Psoas muscle (tissue), 8 donors: Measurements from ENCODE around the gene TMEM169. TPM values are rescaled to one million over a fixed set of nuclear protein-coding genes. Genes with fewer than 3 reads are reported as not detected.

ENCODE experiments used
- ATAC-seq, 4 donors: fragments of 200-7000 bp; cut with Tn5 transposase; one replicate each; pipeline ENCODE4 v1.9.1; 2020; ENCODE audit warnings: moderate library complexity in 3 of 4, mild to moderate bottlenecking in 2 of 4
- DNase-seq, 2 donors: peaks; one replicate each; pipeline ENCODE4 v3.0.0-alpha.2; 2020
- H3K27ac ChIP-seq: fragments of 200-600 bp; one replicate; pipeline ENCODE4 v1.8.0; 2022
- H3K27me3 ChIP-seq, 3 donors: fragments of 200-600 bp in 1 of 3; one replicate each; pipeline versions ENCODE4 v1.6.1 to v1.8.0; 2013 to 2022; ENCODE audit warnings: low read length in 2 of 3, mild to moderate bottlenecking in 2 of 3, moderate library complexity in 1 of 3; ENCODE audit not compliant: insufficient read depth in 3 of 3
- H3K36me3 ChIP-seq, 2 donors: fragments of 200-600 bp in 1 of 2; one replicate each; pipeline versions ENCODE4 v1.6.1 to v1.8.0; 2013 to 2022; ENCODE audit warnings: low read depth in 1 of 2, mild to moderate bottlenecking in 1 of 2, moderate library complexity in 1 of 2; ENCODE audit not compliant: insufficient read depth in 1 of 2
- H3K4me1 ChIP-seq: fragments of 200-600 bp; one replicate; pipeline ENCODE4 v1.8.0; 2022
- H3K4me3 ChIP-seq: fragments of 200-600 bp; one replicate; pipeline ENCODE4 v1.8.0; 2022; ENCODE audit warnings: mild to moderate bottlenecking
- H3K9me3 ChIP-seq: fragments of 200-600 bp; one replicate; pipeline ENCODE4 v1.8.0; 2022
- CTCF ChIP-seq: fragments of 200-600 bp; IDR thresholded peaks from one replicate; pipeline ENCODE4 v1.8.0; 2022; ENCODE audit warnings: antibody characterized with exemption
- WGBS, 3 donors: extraction: QIAGEN DNeasy Blood & Tissue Kit; methylation state at CpG; one replicate each; pipeline versions ENCODE4 v1.1.6 to v1.1.7; 2013; 5-methylcytosine and 5-hydroxymethylcytosine counted together
- intact Hi-C, 2 donors: fragments of 100-400 bp; cut with DNase I; formaldehyde crosslinking; loops; one replicate each; pipeline versions ENCODE4 v1.11.0 to v1.14.2; 2022
- polyA plus RNA-seq, 3 donors: library from polyadenylated mRNA; stranded (reverse); fragments of 200-250 nt; gene quantifications; one replicate each; pipeline ENCODE4 v1.2.3, GENCODE V29; 2013
- total RNA-seq, 4 donors: library from RNA; stranded (reverse); fragmentation: NEBNext Ultra II Directional in 2 of 4; extraction: Animal tissue kit (Norgen Biotek cat#: 25700) in 2 of 4; gene quantifications; one replicate each; pipeline versions ENCODE4 v1.2.1 to v1.2.4, GENCODE V29; 2021 to 2023
- donor health status: healthy with polysubstance abuse.
- donor health status: DM: no; HTN: no; CAD: no; lungs with moderate emphysema.
- donor health status: Bipolar disorder and iron deficiency.
- donor health status: healthy.
- donor health status: DM: yes; HTN: yes; CAD: no.
- donor health status: DM: no; HTN: no; CAD: no.
- donor health status: DM: no; HTN: no; CAD: no.
- donor health status: DM: yes; HTN: yes; CAD: no.

TMEM169 gene
- total and polyA plus RNA-seq, 7 donors = 0.07 to 0.41 (median 0.08) TPM; not detected in 2

GRCh38 chr2:216039918-216040317 is 41.8 kb upstream of the TMEM169 start:
- H3K36me3 ChIP-seq = peaks cover 3 to 33% of the 10 kb centered on the region in 2 donors
- no peaks in the 10 kb centered on the region for H3K9me3 ChIP-seq
- no peak for TF ChIP-seq CTCF
- H3K4me1 ChIP-seq = no peaks in the 10 kb centered on the region
- ATAC-seq (no peak), DNase-seq (no peak)
- no peak overlapping the region for H3K27ac ChIP-seq
- intact Hi-C loops = loop anchor here in 1 of 2 donors (10.0 kb wide), 1 partner anchor 625 kb away; no protein-coding TSS in a partner anchor
- no peak overlapping the region for H3K4me3 ChIP-seq
- WGBS, 3 donors = 89 to 97% (median 92%) methylated on average over 3 of the region's 3 CpGs
- no peaks in the 10 kb centered on the region for H3K27me3 ChIP-seq

- H3K4me3 ChIP-seq = no peak overlapping the region
- no peaks in the 10 kb centered on the region for H3K4me1 ChIP-seq
- intact Hi-C loops = no loop called here
- no peaks in the 10 kb centered on the region for H3K9me3 ChIP-seq
- H3K36me3 ChIP-seq = peaks cover 3 to 42% of the 10 kb centered on the region in 2 donors
- H3K27me3 ChIP-seq = no peaks in the 10 kb centered on the region
- no peak for ATAC-seq
- no peak for DNase-seq
- WGBS, 3 donors = 97 to 100% (median 97%) methylated on average over 2 of the region's 2 CpGs
- H3K27ac ChIP-seq = no peak overlapping the region
- no peak for TF ChIP-seq CTCF
Observed at GRCh38 chr2:216041438-216041837, 40.3 kb upstream of the TMEM169 start.

GRCh38 chr2:216043949-216044348 is 37.8 kb upstream of the TMEM169 start:
- no peaks in the 10 kb centered on the region for H3K4me1 ChIP-seq
- WGBS, 3 donors = 94 to 97% (median 96%) methylated on average over 5 of the region's 5 CpGs
- TF ChIP-seq CTCF = no peak
- intact Hi-C loops = no loop called here
- H3K27me3 ChIP-seq = no peaks in the 10 kb centered on the region
- ATAC-seq (no peak), DNase-seq (no peak)
- H3K27ac ChIP-seq = no peak overlapping the region
- no peak overlapping the region for H3K4me3 ChIP-seq
- H3K9me3 ChIP-seq = no peaks in the 10 kb centered on the region
- H3K36me3 ChIP-seq = peaks cover 0 to 35% of the 10 kb centered on the region in 2 donors

GRCh38 chr2:216044883-216045486 is 36.7 kb upstream of the TMEM169 start:
- no peak for TF ChIP-seq CTCF
- intact Hi-C loops = no loop called here
- Histone ChIP-seq H3K4me3 (no peak overlapping the region), H3K27ac (no peak overlapping the region), H3K27me3 (no peaks in the 10 kb centered on the region), H3K9me3 (no peaks in the 10 kb centered on the region), H3K36me3 (peaks cover 0 to 28% of the 10 kb centered on the region in 2 donors), H3K4me1 (no peaks in the 10 kb centered on the region)
- ATAC-seq (no peak), DNase-seq (no peak)
- 77% methylated on average over 5 of the region's 5 CpGs for WGBS, 3 donors

GRCh38 chr2:216047397-216047796 is 34.3 kb upstream of the TMEM169 start:
- ATAC-seq (no peak), DNase-seq (no peak)
- Histone ChIP-seq H3K27ac (no peak overlapping the region), H3K9me3 (no peaks in the 10 kb centered on the region), H3K4me1 (no peaks in the 10 kb centered on the region), H3K4me3 (no peak overlapping the region), H3K27me3 (no peaks in the 10 kb centered on the region), H3K36me3 (peaks cover 0 to 25% of the 10 kb centered on the region in 2 donors)
- no peak for TF ChIP-seq CTCF
- intact Hi-C loops = no loop called here
- WGBS, 3 donors = 84 to 91% (median 88%) methylated on average over 2 of the region's 2 CpGs
